Erythroblast (primary cell): ENCODE measurements around the gene LURAP1L.

Source experiments
- GATA1 ChIP-seq: IDR thresholded peaks from 2 replicates; pipeline ENCODE4 v1.6.1; 2011; ENCODE audit warnings: low read depth, mild to moderate bottlenecking, control low read depth, low read length, moderate library complexity
- POLR2A ChIP-seq: IDR thresholded peaks from 2 replicates; pipeline ENCODE4 v1.6.1; 2011; ENCODE audit warnings: mild to moderate bottlenecking, low read length

DNA sequence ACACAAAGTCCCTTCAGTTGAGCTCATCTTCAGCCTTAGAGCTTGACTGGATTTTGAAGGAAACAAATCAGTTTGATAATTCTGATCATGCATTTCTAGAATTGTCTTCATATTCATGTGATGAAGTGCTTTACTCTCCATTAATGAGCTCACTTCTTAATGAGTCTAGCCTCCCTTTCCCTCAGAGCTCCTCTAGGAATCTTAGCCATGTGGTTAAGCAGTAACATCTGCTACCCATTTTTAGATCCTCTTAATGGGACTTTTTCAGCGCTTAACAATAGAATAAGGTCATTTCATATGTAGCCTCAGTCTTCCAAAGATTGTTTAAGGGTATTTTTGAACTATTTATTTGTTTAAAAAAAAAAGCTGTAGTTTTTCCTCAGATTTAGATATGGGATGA lies 36.9 kb upstream of the LURAP1L start:
- TF ChIP-seq POLR2A (no peak), GATA1 (no peak)
